Left renal pelvis (tissue), 4 donors: Measurements from ENCODE around the gene CLCN5. TPM values are rescaled to one million over a fixed set of nuclear protein-coding genes. Genes with fewer than 3 reads are reported as not detected.

Experiments
- DNase-seq, 4 donors: peaks; one replicate each; pipeline ENCODE4 v3.0.0-alpha.2; 2013; ENCODE audit warnings: low read depth in 4 of 4, low spot score in 3 of 4
- polyA plus RNA-seq, 4 donors: library from polyadenylated mRNA; unstranded; fragments of 120-200 nt; gene quantifications; one replicate each; pipeline ENCODE4 v1.2.1, GENCODE V29; 2013; ENCODE audit not compliant: insufficient read length in 4 of 4

The CLCN5 gene
- polyA plus RNA-seq, 4 donors = 46.1 to 86.8 (median 79.2) TPM

DNA sequence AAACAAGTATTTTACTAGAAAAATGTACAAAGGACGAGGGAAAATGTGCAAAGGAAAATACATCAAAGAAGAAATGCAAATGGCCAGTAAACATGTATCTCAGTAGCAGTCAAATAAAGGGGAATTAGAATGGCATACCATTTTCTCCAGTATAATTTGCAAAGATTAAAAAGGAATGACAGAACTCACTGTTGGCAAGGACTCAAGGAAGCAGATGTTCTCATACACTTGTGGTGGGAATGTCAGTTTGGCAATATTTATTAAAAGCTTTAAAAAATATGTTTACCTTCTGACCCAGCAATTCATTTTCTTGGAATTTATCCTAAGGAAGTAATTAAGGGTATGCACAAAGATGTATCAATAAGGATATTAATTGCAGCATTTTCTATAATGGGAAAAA lies 7.6 kb downstream of the CLCN5 start:
- no peak for DNase-seq

GRCh38 chrX:49932791-49933190 lies 10.4 kb downstream of the CLCN5 start:
- DNase-seq = no peak

DNA sequence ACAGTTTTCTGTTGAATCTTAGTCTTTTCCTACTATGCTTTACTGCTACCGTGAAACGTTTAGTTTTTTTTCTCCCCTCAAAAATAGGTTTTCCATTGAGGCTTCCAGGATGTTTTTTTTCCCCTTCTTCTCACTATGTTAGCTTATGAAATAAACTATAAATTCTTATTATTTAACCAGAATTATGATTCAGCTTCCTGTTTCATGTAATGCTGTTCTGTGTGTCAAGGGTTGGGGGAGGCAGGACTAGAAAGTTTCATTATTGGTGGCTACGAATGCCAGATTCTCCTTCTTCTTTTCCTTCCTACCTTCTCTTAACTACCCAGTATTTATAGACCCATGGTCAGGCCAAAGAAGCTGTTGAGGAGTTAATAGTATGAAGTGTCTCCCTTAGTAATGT lies 11.8 kb downstream of the CLCN5 start:
- DNase-seq = no peak

DNA sequence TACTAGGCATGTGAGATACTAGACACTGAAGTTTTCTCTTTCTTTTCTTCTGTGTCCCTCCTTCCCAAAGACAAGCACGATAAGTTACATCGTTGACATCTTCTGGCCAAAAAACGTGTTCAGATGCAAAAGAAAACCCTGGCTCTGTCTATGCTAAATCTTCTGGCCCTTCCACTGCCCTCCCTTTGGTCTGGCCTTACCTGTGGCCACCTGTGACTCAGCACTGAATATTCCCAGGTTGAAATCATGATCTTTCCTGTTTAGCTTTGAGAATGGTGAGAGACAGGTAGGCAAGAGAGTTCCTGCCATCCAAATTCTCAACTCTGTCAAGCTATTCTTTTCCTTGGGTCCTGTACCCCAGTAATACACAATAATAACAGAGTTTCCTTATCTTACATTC lies 12.3 kb downstream of the CLCN5 start:
- DNase-seq = no peak

DNA sequence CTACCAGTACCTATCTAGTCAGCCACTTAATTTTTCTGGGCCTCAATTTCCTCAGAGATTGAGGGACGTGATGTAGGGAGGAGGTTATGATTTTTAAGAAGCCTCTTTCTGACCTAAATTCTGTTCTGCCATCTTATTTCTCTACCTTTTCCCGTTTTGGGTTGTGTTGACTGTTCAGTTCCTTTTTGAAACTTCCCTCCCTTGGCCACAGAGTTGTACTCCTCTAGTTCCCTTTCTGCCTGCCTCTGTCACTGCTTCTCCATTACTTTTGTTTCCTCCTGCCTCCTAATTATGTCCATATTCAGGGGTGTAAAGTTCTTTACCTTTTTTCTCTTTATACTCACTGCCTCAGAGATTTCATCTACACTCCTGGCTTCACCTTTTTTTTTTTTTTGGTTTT lies 25.4 kb downstream of the CLCN5 start:
- no peak for DNase-seq

DNA sequence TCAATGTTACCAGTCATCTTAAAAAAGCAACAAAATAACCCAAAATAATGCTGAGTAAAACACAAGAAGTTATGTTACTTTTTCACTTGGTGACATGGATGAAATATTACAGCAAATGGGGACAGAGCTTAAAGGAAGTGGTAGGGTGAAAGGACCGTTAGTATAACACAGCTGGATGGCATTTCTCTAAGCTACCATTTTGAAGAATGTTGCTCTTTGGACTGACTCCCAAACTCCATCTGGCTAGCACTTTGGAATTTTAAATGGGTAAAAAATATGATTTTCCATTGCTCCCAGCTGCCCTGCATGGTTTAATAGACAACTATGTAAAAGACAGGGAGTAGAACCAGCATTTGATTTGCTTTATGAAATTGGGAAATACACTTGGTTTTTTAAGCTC lies 27.6 kb downstream of the CLCN5 start:
- DNase-seq = no peak

DNA sequence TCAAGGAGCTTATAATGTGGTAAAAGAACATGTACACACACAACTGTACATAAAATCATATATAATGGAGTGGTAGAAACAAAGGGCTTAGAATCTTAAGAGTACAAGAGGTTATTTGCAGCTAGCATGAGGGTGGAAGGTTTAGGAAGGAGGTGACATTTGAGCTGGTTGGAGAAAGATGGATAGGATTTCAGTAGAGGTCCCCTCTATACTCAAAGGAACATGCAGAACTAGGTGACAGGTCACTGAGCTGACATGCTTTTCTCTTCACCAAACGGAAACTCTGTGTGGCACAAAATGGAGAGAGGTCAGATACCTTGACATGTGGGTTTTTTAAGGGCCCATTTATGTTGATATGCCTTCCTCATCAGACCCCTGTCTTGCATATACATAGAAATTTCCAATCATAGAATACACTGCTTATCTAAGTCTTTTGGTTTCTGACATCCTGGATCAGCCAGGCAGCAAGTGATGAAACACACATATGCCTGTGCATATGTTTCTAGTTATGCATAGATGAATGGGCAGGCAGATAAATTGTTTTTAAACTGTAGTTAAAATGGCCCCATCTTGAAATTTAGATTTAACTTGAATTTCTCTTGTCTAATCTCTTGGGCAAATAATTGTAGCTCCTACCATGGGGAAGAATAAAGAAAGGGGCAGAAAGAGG lies 29.3 kb downstream of the CLCN5 start:
- no peak for DNase-seq

DNA sequence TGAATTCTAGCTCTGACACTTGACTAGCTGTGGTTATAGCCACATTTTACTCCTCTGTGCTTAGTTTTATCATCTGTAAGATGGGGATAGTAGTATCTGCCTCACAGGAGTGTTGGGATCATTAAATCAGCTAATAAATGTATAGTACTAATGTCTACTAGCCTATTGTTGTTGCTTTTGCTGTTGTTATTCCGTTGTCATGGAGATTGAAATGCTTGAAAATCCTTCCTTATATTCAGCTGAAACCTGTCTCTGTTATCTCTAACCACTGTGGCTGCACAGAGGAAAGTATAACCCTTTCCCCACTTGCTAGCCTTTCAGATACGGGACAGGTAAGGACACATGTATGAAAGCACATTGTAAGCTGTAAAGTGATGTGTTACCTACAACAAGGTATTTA lies 33.9 kb downstream of the CLCN5 start:
- no peak for DNase-seq

DNA sequence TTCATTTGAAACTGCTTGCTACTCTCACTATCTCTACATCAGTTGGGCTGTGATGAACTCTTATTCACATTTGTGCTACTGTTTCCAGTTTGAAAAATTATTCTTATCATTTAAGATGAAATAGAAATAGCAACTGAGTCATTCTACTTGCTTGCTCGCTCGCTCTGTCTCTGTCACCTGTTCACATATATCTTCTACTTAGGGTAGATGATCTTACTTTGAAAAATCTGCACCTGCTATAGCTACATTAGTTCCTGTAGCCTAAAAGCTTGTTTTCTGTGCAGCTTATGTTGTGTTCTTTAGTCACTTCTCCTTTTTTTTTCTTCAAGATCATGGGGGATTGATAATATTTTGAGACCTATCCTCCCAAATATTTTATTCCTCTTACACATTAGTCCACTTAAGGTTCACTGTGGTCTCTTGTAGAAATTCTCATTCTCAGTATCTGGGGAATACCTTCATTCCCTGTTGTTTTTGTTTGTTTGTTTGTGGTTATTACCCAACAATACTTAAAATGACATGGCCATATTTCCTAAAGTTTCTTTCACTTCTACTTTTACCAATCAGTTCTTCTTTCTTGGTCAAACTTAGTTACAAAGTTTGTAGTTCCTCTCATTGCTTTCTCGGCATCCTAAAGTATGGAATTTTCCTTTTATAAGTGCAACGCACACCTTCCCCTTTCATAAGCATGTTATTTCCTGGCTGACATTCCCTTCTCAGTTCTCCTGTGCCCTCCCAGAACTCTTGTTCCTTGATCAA lies 36.5 kb downstream of the CLCN5 start:
- no peak for DNase-seq

- DNase-seq = no peak
These were observed 37.2 kb downstream of the CLCN5 start for GRCh38 chrX:49959602-49960001.

- DNase-seq = no peak
These were observed 37.7 kb downstream of the CLCN5 start for GRCh38 chrX:49960061-49960460.

- no peak for DNase-seq
These were observed 48.3 kb downstream of the CLCN5 start for GRCh38 chrX:49970674-49971073.

DNA sequence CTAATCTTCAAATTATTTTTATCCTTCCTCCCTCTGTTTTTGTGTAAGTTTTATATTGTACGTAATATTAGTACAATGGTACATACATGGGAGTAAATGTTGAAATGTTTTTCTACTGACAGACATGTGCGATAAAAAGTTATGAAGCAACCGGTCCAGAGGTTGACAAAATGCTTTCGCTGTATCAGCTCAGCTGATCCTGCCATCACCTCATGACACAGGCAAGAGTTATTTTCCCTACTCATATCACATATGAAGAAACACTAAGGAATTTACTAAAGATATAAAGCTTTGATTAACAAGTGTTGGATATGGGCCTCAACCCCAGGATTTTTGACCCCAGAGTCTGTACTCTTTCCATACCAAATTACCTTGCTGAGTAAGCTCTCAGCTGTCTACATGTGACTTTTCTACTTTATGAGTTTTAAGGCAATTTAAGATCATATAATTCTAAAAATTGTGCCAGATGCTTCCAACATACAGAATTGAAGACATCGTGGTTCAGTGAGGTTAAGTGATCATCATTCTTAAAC lies 50.0 kb downstream of the CLCN5 start:
- DNase-seq = no peak

DNA sequence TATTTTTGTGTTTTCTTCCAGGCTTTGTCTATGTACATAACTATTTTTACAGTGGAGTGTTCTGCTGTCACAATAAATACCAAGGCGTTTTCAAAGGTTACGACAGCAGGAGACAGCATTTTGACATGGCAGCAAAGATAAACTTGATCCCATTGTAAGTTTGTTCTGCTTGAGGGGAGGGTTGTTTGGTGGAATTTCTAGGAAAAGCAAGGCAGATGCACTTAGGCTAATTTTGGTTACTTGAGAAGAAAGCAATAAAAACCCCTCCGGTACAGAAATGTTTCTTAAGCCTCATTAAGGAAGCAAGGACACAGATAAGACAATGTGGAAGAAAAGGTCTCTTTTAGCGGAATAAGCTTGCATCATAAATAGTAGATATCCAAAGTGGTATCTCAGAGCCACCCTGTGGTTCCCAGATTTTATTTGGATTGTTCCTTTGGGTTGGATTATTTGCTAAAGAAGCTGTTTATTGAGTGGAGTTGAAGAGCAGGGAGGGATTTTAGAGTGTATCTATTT lies 54.3 kb downstream of the CLCN5 start:
- no peak for DNase-seq

- DNase-seq = no peak
These were observed 55.1 kb downstream of the CLCN5 start for GRCh38 chrX:49977319-49978090.

DNA sequence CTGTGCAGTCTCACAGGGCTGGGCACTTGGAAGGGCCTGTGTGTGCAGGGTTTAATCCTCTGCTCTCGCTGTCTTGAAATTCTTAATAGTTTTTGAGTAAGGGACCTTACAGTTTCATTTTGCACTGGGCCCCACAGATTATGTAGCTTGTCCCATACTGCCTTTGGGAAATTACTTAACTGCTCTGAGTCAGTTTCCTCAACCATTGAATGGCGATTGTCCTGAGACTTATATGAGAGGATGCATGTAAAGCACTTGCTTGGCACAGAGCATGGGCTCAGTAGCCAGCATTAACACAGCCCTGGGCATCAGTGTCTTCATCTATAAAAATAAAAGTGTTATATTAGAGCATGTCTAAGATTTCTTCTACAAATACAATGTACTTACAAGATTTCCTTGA lies 55.8 kb downstream of the CLCN5 start:
- DNase-seq = no peak

- DNase-seq = no peak
These were observed 63.7 kb downstream of the CLCN5 start for GRCh38 chrX:49986058-49986457.

DNA sequence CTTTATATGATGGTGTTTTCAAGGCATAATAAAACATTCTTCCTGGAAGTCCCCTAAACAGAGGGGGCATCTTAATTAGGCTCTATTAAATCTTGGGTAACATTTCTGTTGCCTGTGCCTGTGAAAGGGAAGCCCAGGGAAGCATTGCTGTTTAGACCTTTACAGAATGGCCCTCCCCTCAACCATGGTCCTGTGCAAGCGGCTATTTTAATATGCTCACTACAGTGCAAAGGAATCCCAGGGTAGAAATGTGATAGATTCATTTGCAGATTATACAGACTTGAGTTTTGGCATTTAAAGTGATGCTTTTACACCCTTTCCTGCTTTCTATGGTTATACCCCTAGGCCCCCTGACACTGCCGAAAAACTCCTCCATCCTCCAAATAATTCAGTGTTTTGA lies 65.3 kb downstream of the CLCN5 start:
- DNase-seq = no peak

GRCh38 chrX:49988143-49988542 lies 65.7 kb downstream of the CLCN5 start:
- DNase-seq = peak in 3 of 4 donors; percentile 12 to 32 (median 27)

DNA sequence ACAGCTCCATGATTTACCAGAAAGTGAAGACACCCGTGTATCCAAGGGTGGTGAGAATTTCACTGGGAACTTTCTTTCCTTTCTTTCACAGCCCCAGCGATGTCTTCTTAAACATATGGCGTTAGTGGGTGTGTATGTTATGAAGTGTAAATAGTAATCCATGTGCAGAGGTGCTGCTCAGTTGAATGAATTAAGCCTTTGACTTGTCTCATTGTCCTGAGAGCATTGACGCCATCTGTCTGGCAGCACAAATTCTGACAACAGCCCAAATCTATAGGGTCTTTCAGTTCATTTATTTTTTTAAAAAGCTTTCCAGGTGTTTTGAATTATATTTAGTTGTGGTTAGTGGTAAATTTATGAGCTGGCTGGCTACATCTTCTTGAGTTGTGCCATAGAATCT lies 69.4 kb downstream of the CLCN5 start:
- DNase-seq = no peak

DNA sequence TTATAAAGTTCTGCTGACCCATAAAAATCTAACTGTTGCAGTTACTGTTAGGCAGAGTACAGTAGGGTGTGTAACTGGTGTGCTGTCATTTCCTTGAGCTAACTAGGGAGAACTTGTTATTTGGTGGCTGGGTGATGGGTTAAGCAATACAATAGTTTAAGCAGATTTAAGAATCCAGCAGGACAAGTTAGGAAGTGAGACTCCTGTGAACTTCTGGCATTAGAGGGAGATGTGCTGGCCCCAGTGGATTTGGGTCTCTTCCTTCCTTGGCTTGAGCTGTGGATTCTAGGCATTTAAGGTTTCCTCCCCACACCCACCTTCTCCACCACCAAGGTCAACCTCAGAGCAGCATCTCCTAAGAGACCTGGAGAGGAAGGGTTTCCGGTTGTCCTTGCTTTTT lies 70.5 kb downstream of the CLCN5 start:
- DNase-seq = no peak
